SH-SY5Y (cell line): ENCODE results near the gene CRAMP1.

Experiments used
- GATA2 ChIP-seq: IDR thresholded peaks from 2 replicates; pipeline ENCODE4 v1.6.1; 2011; ENCODE audit warnings: mild to moderate bottlenecking, low read depth, low read length
- GATA3 ChIP-seq: IDR thresholded peaks from 2 replicates; pipeline ENCODE4 v1.6.1; 2011; ENCODE audit warnings: low read depth, mild to moderate bottlenecking, low read length, moderate library complexity

DNA sequence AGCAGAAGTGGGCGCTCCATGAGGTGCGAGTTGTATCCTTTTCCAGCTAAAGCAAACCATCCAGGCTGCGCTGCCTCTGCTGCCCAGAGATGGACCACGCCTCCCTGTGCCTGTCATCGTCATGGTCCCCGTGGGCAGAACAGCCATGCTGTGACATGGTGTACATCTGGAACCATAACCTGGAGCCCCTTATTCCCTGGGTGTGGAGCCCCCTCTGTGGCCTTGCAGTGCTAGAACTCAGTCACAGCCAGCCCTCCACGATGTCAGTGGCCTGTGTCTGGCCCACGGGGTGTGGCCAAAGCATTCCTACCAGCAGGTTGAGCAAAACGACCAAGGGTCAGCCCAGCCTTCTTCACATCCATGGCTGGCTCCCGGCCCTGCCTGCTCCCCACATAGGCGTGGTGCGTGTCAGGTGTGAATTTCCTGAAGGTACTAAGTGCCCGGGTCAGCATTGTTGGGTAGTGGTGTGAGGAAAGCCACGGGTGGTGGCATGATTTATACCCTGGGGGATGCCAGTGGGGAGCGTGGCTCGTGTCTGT, 43.2 kb downstream of the CRAMP1 start:
- TF ChIP-seq GATA3, result no peak
- no peak for TF ChIP-seq GATA2
